ENCODE results near the gene BAHCC1. TPM values are rescaled to one million over a fixed set of nuclear protein-coding genes. Genes with fewer than 3 reads are reported as not detected.

BAHCC1 gene
- total RNA-seq, 1 donor from 2014 or later: 3.4 TPM

DNA sequence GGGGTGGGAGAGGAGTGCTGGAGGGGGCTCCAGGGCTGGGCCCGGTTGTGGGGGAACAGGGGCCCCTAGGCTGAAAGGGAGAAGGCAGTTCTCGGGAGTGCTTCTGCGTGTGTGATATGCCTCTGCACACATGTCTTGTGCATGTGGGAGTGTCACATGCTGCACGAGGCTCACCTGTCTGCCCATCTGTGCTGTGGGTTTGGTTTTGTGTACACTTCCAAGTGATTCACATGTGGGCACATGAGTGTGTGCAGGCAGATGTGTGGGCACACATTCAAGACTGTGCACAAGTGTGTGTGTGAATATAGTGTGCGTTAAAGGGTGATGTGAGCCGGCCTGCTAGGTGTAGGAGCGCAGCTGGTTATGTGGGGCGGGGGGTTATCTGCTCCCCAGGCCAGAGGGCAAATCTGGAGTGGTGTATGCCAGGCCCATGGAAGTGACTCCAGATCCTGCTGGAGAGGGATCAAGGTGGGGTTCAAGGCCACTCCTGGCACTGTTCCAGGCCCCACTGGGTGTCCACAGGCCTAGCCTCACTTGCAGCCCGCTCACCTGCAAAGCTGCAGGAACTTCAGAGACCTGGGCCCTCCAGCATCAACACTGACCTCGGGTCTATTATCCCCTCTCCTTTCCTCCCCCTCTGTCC, 3.8 kb upstream of the BAHCC1 start:
- Histone ChIP-seq H3K79me2 (ENCODE audit: low read depth) (peaks cover 67% of the 10 kb centered on the region), H3K27ac (no peak overlapping the region), H3K4me2 (peak overlapping the region; percentile 97), H3K4me1 (peaks cover 60% of the 10 kb centered on the region), H4K20me1 (ENCODE audit: low read depth) (peaks cover 78% of the 10 kb centered on the region), H3K9me3 (ENCODE audit: low read depth) (no peaks in the 10 kb centered on the region), H2AFZ (replicated peaks) (no peak overlapping the region), H3K36me3 (no peaks in the 10 kb centered on the region), H3K27me3 (peaks cover 43% of the 10 kb centered on the region), H3F3A (ENCODE audit: low read depth) (peaks cover 62% of the 10 kb centered on the region), H3K4me3 (peak overlapping the region; percentile 86), H3K9ac (no peak overlapping the region)
- Mint-ChIP-seq H3K4me3 (peak overlapping the region; percentile 94), H3K27me3 (ENCODE audit: insufficient read depth, low read depth) (peaks cover 4% of the 10 kb centered on the region), H3K36me3 (peaks cover 2% of the 10 kb centered on the region), H3K4me1 (peaks cover 51% of the 10 kb centered on the region), H3K27ac (peak overlapping the region; percentile 70), H3K9me3 (no peaks in the 10 kb centered on the region)
- no peak for DNase-seq (ENCODE audit: low spot score)
- TF ChIP-seq, protein P1, sequence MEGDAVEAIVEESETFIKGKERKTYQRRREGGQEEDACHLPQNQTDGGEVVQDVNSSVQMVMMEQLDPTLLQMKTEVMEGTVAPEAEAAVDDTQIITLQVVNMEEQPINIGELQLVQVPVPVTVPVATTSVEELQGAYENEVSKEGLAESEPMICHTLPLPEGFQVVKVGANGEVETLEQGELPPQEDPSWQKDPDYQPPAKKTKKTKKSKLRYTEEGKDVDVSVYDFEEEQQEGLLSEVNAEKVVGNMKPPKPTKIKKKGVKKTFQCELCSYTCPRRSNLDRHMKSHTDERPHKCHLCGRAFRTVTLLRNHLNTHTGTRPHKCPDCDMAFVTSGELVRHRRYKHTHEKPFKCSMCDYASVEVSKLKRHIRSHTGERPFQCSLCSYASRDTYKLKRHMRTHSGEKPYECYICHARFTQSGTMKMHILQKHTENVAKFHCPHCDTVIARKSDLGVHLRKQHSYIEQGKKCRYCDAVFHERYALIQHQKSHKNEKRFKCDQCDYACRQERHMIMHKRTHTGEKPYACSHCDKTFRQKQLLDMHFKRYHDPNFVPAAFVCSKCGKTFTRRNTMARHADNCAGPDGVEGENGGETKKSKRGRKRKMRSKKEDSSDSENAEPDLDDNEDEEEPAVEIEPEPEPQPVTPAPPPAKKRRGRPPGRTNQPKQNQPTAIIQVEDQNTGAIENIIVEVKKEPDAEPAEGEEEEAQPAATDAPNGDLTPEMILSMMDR (IDR thresholded peaks at IDR 0.05): no peak
- TF ChIP-seq EZH2phosphoT487 (IDR thresholded peaks at IDR 0.05) (no peak), EZH2 (IDR thresholded peaks at IDR 0.05) (no peak)

DNA sequence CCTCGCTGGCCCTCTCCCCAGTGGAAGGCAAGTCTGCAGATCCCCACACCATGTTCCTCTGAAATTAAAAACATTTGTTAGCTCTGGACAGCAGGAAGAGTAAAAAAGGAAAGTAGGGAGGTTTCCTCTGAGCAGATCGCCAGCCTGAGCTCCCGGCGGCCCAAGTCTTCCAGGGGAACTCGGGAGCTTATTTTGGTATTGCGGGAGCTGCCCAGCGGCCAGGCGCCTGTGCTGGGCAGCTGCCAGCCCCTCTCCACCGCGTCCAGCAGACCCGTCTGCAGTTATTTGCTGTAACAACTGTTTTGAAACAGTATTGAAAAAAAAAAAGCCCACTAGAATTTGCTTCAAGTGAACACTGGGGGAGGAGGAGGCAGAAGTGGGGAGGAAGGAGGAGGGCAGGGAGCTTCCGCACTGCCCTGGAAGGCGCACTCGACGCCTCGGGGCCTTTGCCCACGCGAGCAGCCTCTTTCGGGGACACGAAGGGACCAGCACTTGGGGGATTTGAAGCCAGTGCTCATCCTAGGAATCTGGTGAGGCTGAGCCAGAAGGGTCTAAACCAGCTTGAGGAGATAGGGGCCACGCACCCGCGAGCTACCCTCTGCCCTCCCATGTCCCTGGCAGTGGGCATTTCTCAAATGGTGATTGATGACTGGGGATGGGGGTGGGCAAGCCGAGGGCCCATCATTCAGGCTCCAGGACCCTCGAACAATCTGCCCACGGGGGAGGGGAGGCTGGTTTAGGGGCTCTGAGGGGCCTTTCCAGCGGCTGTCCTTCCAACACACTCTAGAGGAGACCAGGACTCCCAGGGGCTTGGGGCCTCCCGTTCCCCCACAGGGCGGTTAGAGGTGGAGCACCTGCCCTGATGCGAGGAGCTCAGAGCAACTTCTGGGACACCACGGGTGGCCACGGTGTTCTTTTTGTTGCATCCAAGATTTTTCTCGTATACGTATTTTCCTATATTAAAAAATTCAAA, 3.0 kb upstream of the BAHCC1 start:
- Mint-ChIP-seq H3K4me3 (peak overlapping the region; percentile 94), H3K27me3 (ENCODE audit: insufficient read depth, low read depth) (peaks cover 4% of the 10 kb centered on the region), H3K9me3 (no peaks in the 10 kb centered on the region), H3K27ac (peak overlapping the region; percentile 70), H3K4me1 (peaks cover 51% of the 10 kb centered on the region), H3K36me3 (peaks cover 2% of the 10 kb centered on the region)
- H3K27ac ChIP-seq: no peak overlapping the region
- H3K36me3 ChIP-seq: no peaks in the 10 kb centered on the region
- H4K20me1 ChIP-seq (ENCODE audit: low read depth): peaks cover 78% of the 10 kb centered on the region
- no peaks in the 10 kb centered on the region for H3K9me3 ChIP-seq (ENCODE audit: low read depth)
- peaks cover 72% of the 10 kb centered on the region for H3K79me2 ChIP-seq (ENCODE audit: low read depth)
- peak overlapping the region; percentile 77 for H3K9ac ChIP-seq
- no peak overlapping the region for H2AFZ ChIP-seq (replicated peaks)
- H3K27me3 ChIP-seq: peaks cover 35% of the 10 kb centered on the region
- H3F3A ChIP-seq (ENCODE audit: low read depth): peaks cover 65% of the 10 kb centered on the region
- DNase-seq (ENCODE audit: low spot score): no peak
- H3K4me1 ChIP-seq: peaks cover 54% of the 10 kb centered on the region
- TF ChIP-seq EZH2phosphoT487 (IDR thresholded peaks at IDR 0.05): no peak
- TF ChIP-seq EZH2 (IDR thresholded peaks at IDR 0.05): no peak
- H3K4me3 ChIP-seq: peak overlapping the region; percentile 86
- H3K4me2 ChIP-seq: peak overlapping the region; percentile 97

DNA sequence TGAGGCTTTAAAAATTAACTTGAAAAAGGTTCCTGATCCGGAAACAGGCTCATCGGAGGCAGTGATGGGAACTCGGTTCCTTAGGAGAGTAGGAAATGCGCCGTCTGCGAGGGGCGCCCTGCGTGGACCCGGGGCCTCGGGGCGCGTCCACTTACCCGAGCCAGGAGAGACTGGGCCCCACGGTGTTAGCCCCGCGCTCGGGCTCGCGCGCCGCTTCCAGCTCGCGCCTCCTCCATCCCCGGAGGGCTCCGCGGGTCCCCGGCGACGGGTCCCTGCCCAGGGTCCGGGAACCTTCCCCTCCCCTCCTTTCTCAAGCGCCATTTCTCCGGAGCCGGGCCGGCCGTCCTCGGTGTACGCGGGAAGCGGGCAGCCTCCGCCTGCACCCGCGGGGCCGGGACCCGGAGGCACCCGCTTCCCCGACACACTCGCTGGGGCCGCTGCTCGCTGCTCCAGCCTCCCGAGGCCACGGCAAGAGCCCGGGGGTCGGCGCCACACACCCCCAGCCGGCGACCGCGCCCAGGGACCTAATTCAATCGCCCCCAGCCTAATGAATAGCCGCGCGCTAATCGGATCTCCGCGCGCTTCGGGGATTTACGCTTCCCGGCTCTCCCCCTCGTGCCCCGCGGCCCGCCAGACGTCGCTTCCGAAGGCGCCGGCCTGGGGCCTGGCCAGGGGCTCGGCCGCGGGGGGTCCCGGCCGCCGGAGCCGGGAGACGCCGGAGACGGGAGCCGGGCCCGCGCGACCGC, 2.2 kb upstream of the BAHCC1 start:
- H3K27ac Mint-ChIP-seq: peak overlapping the region; percentile 69
- no peaks in the 10 kb centered on the region for H3K9me3 Mint-ChIP-seq
- peaks cover 52% of the 10 kb centered on the region for H3K4me1 ChIP-seq
- peak overlapping the region; percentile 97 for H3K4me2 ChIP-seq
- H4K20me1 ChIP-seq (ENCODE audit: low read depth): peaks cover 77% of the 10 kb centered on the region
- no peaks in the 10 kb centered on the region for H3K9me3 ChIP-seq (ENCODE audit: low read depth)
- peak overlapping the region; percentile 86 for H3K4me3 ChIP-seq
- peaks cover 3% of the 10 kb centered on the region for H3K27me3 Mint-ChIP-seq (ENCODE audit: insufficient read depth, low read depth)
- H3K79me2 ChIP-seq (ENCODE audit: low read depth): peaks cover 79% of the 10 kb centered on the region
- peaks cover 2% of the 10 kb centered on the region for H3K36me3 Mint-ChIP-seq
- no peak overlapping the region for H2AFZ ChIP-seq (replicated peaks)
- peaks cover 47% of the 10 kb centered on the region for H3K4me1 Mint-ChIP-seq
- H3K27ac ChIP-seq: peak overlapping the region; percentile 99
- H3K36me3 ChIP-seq: no peaks in the 10 kb centered on the region
- peak overlapping the region; percentile 94 for H3K4me3 Mint-ChIP-seq
- H3K9ac ChIP-seq: peak overlapping the region; percentile 77
- TF ChIP-seq EZH2 (IDR thresholded peaks at IDR 0.05) (no peak), EZH2phosphoT487 (IDR thresholded peaks at IDR 0.05) (peak; percentile 26)
- DNase-seq (ENCODE audit: low spot score): peak; percentile 88
- H3K27me3 ChIP-seq: peaks cover 33% of the 10 kb centered on the region
- H3F3A ChIP-seq (ENCODE audit: low read depth): peaks cover 65% of the 10 kb centered on the region

All from neural progenitor cell (in vitro differentiated cells).